Middle frontal gyrus (tissue), 1 donor: ENCODE data around the gene MAP4K1.

Experiments
- DNase-seq: peaks from one replicate; pipeline ENCODE4 v3.0.0-alpha.2; 2015; ENCODE audit warnings: low spot score; ENCODE audit errors: extremely low spot score

The MAP4K1 gene

DNA sequence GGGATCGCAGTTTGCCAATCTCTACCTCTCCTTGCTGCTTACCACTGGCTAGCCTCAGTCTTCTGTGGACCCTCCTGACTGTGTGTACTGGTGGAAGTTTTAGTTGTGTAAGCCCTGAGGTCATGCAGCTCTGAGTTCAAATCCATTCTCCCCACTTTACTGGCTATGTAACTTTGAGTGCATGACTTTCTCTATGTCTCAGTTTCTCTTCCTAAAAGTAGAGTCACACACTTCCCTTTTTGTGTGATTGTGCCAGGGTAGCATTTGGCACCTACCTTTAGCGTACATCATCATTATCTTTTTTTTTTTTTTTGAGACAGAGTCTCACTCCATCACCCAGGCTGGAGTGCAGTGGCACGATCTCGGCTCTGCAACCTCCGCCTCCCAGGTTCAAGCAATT lies 70.3 kb downstream of the MAP4K1 start:
- no peak for DNase-seq

DNA sequence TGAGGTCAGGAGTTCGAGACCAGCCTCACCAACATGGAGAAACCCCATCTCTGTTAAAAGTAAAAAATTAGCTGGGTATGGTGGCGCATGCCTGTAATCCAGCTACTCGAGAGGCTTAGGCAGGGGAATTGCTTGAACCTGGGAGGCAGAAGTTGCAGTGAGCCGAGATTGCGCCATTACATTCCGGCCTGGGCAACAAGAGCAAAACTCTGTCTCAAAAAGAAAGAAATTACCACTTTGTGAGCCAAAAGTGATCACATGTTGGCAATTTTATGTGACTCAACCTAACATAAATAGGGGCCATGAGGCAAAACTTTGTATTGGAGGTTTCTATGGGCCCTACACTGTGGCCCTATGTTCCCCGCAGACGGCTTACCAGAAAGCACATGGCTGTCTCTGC lies 72.2 kb downstream of the MAP4K1 start:
- no peak for DNase-seq

DNA sequence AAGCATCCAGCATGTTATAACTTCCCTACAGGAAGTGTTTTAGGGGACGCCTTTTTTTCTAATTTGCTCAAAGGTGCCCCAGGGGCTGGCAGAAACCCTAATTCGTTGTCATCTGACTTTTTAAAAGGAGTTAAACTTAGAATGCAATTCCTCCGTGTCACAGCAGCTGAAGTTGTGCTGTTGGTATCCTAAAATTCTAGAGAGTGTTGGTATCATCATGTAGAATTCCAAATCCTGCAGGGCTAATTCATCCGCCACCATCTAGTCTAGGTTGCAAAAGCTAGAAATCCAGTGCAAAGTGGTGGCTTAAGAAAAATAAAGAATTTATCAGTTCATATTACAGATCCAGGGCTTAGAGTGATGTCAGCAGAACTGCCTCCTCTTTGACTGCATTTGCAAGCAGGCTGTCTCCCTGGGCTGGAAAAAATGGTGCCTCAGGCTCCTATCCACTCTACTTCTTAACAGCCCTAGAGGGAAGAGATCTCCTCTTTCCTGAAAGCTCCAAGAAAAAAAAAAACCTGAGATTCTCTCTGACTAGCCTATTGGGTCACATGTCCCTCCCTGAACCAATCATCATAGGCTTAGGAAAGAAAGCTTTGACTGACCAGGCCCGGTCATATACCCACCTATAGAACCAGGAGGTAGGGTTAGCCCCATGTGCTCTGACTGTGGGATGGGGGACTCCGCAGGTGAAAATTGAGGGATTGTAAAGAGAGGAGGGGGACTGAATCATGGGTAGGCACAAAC lies 73.0 kb downstream of the MAP4K1 start:
- DNase-seq: no peak

DNA sequence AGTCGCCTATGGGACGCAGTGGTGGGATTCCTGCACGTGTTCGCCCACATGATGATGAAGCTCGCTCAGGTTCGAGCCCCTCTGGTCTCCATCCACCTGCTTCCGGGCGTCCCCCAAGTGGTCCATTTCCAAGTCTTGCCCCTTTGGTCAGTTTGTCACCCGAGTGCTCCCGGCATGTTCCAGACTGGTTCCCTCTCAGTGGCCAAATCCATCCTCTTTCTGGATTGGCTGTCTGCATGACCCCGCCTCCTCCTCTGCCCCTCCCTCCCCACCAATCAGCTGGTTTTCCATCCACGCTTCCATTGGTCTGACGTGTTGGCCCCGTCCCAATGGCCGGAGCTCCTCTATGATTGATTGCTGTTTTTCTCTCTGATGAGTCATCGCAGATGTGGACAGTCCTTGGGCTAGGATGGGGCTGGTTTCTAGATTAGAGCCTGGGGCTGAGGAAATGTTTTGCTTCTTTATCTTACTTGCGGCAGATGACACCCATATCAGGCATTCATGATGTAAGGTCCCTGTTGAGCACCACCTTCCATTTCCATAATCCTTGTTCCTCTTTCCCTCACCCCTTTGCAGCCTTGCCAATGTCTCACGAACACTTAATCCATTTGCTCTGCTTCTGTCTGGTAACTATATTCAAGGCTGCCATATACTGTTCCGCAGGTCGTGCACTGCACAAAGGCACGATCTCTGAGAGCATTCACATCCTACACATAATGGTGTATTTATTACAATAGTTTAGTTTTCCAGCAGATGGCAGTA lies 73.8 kb downstream of the MAP4K1 start:
- peak; percentile 69 for DNase-seq

DNA sequence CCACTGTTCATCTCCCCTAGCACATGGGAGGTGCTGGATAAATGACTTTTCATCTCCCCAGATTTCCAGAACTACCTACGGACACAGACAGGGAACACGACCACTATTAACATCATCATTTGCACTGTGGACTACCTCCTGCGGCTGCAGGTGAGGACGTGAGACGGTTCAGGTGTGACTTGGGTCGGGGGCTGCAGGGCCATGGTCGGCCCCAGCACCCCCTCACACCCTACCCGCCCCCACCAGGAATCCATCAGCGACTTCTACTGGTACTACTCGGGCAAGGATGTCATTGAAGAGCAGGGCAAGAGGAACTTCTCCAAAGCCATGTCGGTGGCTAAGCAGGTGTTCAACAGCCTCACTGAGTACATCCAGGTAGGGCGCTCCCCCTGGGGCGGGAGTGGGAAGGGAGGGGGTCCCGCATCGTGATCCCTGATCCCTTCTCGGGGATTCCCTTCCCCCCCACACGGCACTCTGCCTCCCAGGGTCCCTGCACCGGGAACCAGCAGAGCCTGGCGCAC lies 74.4 kb downstream of the MAP4K1 start:
- no peak for DNase-seq

DNA sequence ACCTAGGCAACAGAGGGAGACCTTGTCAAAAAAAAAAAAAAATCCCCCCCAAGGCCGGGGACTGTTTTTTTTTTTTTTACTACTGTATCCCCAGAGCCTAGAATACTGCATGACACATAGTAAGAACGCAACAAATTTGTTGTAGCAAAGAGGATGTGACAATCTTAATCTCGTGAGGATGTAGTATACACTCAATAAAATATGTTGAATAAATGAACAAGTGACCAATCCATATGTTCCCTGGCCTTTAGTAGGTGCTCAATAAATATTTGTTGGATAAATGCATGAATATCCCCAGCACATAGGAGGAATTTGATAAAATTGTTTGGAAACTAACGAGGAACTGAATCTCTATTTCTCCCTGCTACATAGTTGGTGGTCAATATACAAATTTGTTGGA lies 75.7 kb downstream of the MAP4K1 start:
- DNase-seq: no peak

DNA sequence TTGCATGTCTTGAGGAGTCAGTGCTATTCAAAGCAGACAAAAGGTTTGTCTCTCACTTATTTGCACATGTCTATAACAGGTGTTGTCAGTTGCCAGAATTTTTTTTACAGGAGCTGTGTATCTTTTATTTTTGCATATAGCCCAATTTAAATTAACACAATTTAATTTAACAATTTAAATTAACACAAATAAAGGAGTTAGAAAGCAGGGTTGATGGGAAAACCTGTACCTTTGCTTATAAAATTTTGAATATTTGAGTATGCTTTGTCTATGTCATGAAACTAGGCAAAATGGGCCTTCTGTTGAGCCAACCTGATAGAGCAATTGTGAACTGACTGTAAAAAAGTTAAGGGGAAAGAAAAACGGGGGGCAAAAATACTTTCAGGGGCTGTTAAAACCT lies 78.0 kb downstream of the MAP4K1 start:
- no peak for DNase-seq

DNA sequence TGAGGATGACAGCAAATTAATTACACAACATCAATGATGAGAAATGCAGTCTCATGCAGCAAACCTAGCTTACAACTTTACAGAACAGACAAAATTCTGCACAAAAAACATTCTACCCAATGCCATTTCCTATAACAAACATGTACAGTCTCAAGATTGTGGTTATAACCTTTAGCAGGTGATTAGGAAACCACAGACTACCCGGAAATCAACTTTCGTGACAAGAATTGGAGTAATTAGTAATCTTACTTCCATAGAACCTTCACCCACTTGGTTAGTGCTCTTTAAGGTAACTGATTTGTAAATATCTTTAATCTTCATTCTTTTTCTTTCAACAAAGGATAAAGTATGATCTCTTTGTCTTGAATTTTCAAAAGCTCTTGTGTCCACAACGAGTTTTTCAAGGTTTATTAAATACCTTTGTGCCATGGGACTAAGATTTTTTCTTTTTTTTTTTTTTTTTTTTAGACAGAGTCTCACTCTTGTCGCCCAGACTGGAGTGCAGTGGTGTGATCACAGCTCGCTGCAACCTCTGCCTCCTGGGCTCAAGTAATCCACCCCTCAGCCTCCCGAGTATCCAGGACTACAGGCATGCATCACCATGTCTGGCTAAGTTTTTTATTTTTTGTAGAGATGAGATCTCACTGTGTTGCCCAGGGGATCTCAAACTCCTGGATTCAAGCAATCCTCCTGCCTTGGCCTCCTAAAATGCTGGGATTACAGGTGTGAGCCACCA lies 78.8 kb downstream of the MAP4K1 start:
- DNase-seq: no peak

DNA sequence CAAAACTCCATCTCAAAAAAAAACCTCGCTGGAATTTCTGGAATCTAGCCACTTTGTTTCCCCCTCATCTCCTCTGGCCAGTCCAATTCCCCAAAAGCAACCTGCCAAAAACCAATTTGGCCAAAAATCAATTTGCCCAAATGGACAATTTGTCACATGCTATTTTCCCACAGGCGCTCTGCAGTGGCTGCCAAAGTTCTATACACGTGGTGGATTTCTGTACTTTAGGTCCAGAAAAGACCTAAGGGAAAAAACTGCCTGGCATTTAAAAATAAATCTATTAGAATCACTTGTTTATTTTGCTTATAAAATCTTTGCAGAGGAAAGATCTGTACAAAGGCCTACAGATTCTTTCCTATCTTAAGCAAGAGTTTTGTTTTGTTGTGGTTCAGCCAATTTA lies 79.4 kb downstream of the MAP4K1 start:
- peak; percentile 64 for DNase-seq
